ENCODE measurements around the gene DOCK10. TPM values are rescaled to one million over a fixed set of nuclear protein-coding genes. Genes with fewer than 3 reads are reported as not detected.

The DOCK10 gene
- total and polyA plus RNA-seq, 2 donors (not counting 1 experiment from before 2014, with no cell fraction given), result 49.5 to 139 TPM

- DNase-seq (no peak), ATAC-seq (ENCODE audit: low read depth) (no peak)
- WGBS (ENCODE audit: insufficient coverage), result 100% methylated on average over 5 of the region's 6 CpGs
- H3K27ac ChIP-seq (ENCODE audit: low read length in 2 of 2), result no peak overlapping the region
- Mint-ChIP-seq H3K27me3 (no peaks in the 10 kb centered on the region), H3K27ac (no peak overlapping the region), H3K9me3 (ENCODE audit: insufficient read depth) (peaks cover 2% of the 10 kb centered on the region), H3K4me3 (no peak overlapping the region), H3K4me1 (no peaks in the 10 kb centered on the region)
- no peak overlapping the region for H3K4me3 ChIP-seq (ENCODE audit: control extremely low read depth in 1 of 5, extremely low read depth in 1 of 5, insufficient read depth in 1 of 5, low read depth in 2 of 5, low read length in 4 of 5)
- intact Hi-C loops (cut with micrococcal nuclease), result loop anchor here (2.0 to 5.0 kb wide), 2 partner anchors 70 to 195 kb away; no protein-coding TSS in a partner anchor
- no peaks in the 10 kb centered on the region for H3K9me3 ChIP-seq (ENCODE audit: control extremely low read depth in 1 of 3, control insufficient read depth in 2 of 3, insufficient read depth in 1 of 3, low read length in 2 of 3)
- ChIA-PET POLR2A (no interaction called here), CTCF (interaction anchor here (0.7 to 1.4 kb wide), 5 partner anchors 15 to 203 kb away, joined by 3 to 4 read pairs (median 3); no protein-coding TSS in a partner anchor)
- H3K4me2 ChIP-seq (replicated peaks; ENCODE audit: low read depth, low read length, poor library complexity, severe bottlenecking), result no peak overlapping the region
- H3K9ac ChIP-seq (ENCODE audit: low read length), result no peak overlapping the region
- no peak overlapping the region for H2AFZ ChIP-seq (ENCODE audit: insufficient read depth, low read depth, low read length, poor library complexity, severe bottlenecking)
- no peaks in the 10 kb centered on the region for H4K20me1 ChIP-seq (ENCODE audit: control insufficient read depth, insufficient read depth, low read length, poor library complexity, severe bottlenecking)
- H3K27me3 ChIP-seq (replicated peaks in 1 of 4; ENCODE audit: control extremely low read depth in 1 of 4, control insufficient read depth in 3 of 4, insufficient read depth in 4 of 4, low read length in 3 of 4), result no peaks in the 10 kb centered on the region
- no peaks in the 10 kb centered on the region for H3K4me1 ChIP-seq (ENCODE audit: control insufficient read depth in 2 of 2, insufficient read depth in 2 of 2, low read length in 2 of 2)
- no peaks in the 10 kb centered on the region for H3K79me2 ChIP-seq (ENCODE audit: control insufficient read depth, insufficient read depth, low read length)
- H3K36me3 ChIP-seq (replicated peaks in 1 of 2; ENCODE audit: control extremely low read depth in 1 of 2, control insufficient read depth in 1 of 2, extremely low read depth in 1 of 2, insufficient read depth in 2 of 2, low read length in 1 of 2), result peaks cover 8 to 66% of the 10 kb centered on the region in 2 experiments
- TF ChIP-seq EZH2 (IDR thresholded peaks at IDR 0.05; ENCODE audit: borderline replicate concordance, insufficient read depth, low read depth, low read length, poor library complexity, severe bottlenecking) (no peak), CTCF (IDR thresholded peaks at IDR 0.05) (no peak)
Measured at GRCh38 chr2:224807153-224807964, 234.9 kb downstream of the DOCK10 start.

GRCh38 chr2:224803930-224804329 lies 238.3 kb downstream of the DOCK10 start:
- H3K4me1 Mint-ChIP-seq, result no peaks in the 10 kb centered on the region
- DNase-seq, result no peak
- no peaks in the 10 kb centered on the region for H3K27me3 ChIP-seq (replicated peaks in 1 of 4; ENCODE audit: control extremely low read depth in 1 of 4, control insufficient read depth in 3 of 4, insufficient read depth in 4 of 4, low read length in 3 of 4)
- TF ChIP-seq CTCF (IDR thresholded peaks at IDR 0.05) (no peak), EZH2 (IDR thresholded peaks at IDR 0.05; ENCODE audit: borderline replicate concordance, insufficient read depth, low read depth, low read length, poor library complexity, severe bottlenecking) (no peak)
- no peak for ATAC-seq (ENCODE audit: low read depth)
- no peak overlapping the region for H3K9ac ChIP-seq (ENCODE audit: low read length)
- peaks cover 9 to 94% of the 10 kb centered on the region in 2 experiments for H3K36me3 ChIP-seq (replicated peaks in 1 of 2; ENCODE audit: control extremely low read depth in 1 of 2, control insufficient read depth in 1 of 2, extremely low read depth in 1 of 2, insufficient read depth in 2 of 2, low read length in 1 of 2)
- POLR2A ChIA-PET, result interaction anchor here (0.6 kb wide), 1 partner anchor 223 kb away, joined by 4 read pairs; no protein-coding TSS in a partner anchor
- no peaks in the 10 kb centered on the region for H4K20me1 ChIP-seq (ENCODE audit: control insufficient read depth, insufficient read depth, low read length, poor library complexity, severe bottlenecking)
- H3K4me1 ChIP-seq (ENCODE audit: control insufficient read depth in 2 of 2, insufficient read depth in 2 of 2, low read length in 2 of 2), result no peaks in the 10 kb centered on the region
- no CpG with 5 or more reads among the region's 1 CpG for WGBS (ENCODE audit: insufficient coverage)
- no peak overlapping the region for H3K27ac Mint-ChIP-seq
- H3K9me3 ChIP-seq (ENCODE audit: control extremely low read depth in 1 of 3, control insufficient read depth in 2 of 3, insufficient read depth in 1 of 3, low read length in 2 of 3), result no peaks in the 10 kb centered on the region
- H3K9me3 Mint-ChIP-seq (ENCODE audit: insufficient read depth), result no peaks in the 10 kb centered on the region
- intact Hi-C loops (cut with micrococcal nuclease), result no loop called here
- H3K4me3 Mint-ChIP-seq, result no peak overlapping the region
- H3K79me2 ChIP-seq (ENCODE audit: control insufficient read depth, insufficient read depth, low read length), result no peaks in the 10 kb centered on the region
- CTCF ChIA-PET, result interaction anchor here (0.9 kb wide), 2 partner anchors 155 to 198 kb away, joined by 3 read pairs; no protein-coding TSS in a partner anchor
- no peak overlapping the region for H3K4me3 ChIP-seq (ENCODE audit: control extremely low read depth in 1 of 5, extremely low read depth in 1 of 5, insufficient read depth in 1 of 5, low read depth in 2 of 5, low read length in 4 of 5)
- H2AFZ ChIP-seq (ENCODE audit: insufficient read depth, low read depth, low read length, poor library complexity, severe bottlenecking), result no peak overlapping the region
- H3K27ac ChIP-seq (ENCODE audit: low read length in 2 of 2), result no peak overlapping the region
- H3K4me2 ChIP-seq (replicated peaks; ENCODE audit: low read depth, low read length, poor library complexity, severe bottlenecking), result no peak overlapping the region
- H3K27me3 Mint-ChIP-seq, result no peaks in the 10 kb centered on the region
